Activated CD4-positive, alpha-beta memory T cell treated with anti-CD3 and anti-CD28 coated beads, Interleukin-2, amount 10 ng/mL, durations not matched to agents 7 days and 5 days (primary cell): ENCODE results near the gene PDCL2. TPM values are rescaled to one million over a fixed set of nuclear protein-coding genes. Genes with fewer than 3 reads are reported as not detected.
"Not testable (repeated sequence)": the region's sequence is repeated elsewhere in the genome, so short reads cannot be mapped to it uniquely, and the experiment has no call there.

ENCODE experiments used
- CTCF ChIA-PET: fragments of 350-600 bp; sonication (Branson Sonifier 250); formaldehyde crosslinking; loops from one replicate; lab custom pipeline; 2021; ENCODE audit warnings: antibody characterized with exemption, inconsistent platforms; lab: Charles Lee
- POLR2A ChIA-PET: fragments of 350-600 bp; sonication (Branson Sonifier 250); formaldehyde crosslinking; loops from one replicate; lab custom pipeline; 2021; ENCODE audit warnings: antibody characterized with exemption; lab: Charles Lee
- DNase-seq: peaks from one replicate; pipeline ENCODE4 v3.0.0-alpha.2; 2020
- H3K27ac Mint-ChIP-seq: one replicate; pipeline ENCODE4 v1.8.0; 2021; ENCODE audit warnings: mild to moderate bottlenecking, mixed read lengths
- H3K27me3 Mint-ChIP-seq: one replicate; pipeline ENCODE4 v1.8.0; 2021; ENCODE audit warnings: mixed read lengths
- H3K36me3 Mint-ChIP-seq: one replicate; pipeline ENCODE4 v1.8.0; 2021; ENCODE audit warnings: low read depth, mixed read lengths
- H3K4me1 Mint-ChIP-seq: one replicate; pipeline ENCODE4 v1.8.0; 2021; ENCODE audit warnings: mixed read lengths
- H3K4me3 Mint-ChIP-seq: one replicate; pipeline ENCODE4 v1.8.0; 2021; ENCODE audit warnings: mild to moderate bottlenecking, mixed read lengths
- H3K9me3 Mint-ChIP-seq: one replicate; pipeline ENCODE4 v1.8.0; 2021; ENCODE audit warnings: mixed read lengths
- total RNA-seq, 2 experiments: library from RNA; stranded (reverse); gene quantifications; one replicate each; pipeline ENCODE4 v1.2.3, GENCODE V29; 2021

PDCL2 gene
- total RNA-seq, 2 experiments from 2014 or later, result not detected

GRCh38 chr4:55574252-55574651 is 17.8 kb downstream of the PDCL2 start:
- Mint-ChIP-seq H3K36me3 (peaks cover 7% of the 10 kb centered on the region), H3K27ac (no peak overlapping the region), H3K4me3 (no peak overlapping the region), H3K27me3 (peaks cover 12% of the 10 kb centered on the region), H3K9me3 (peaks cover 6% of the 10 kb centered on the region), H3K4me1 (no peaks in the 10 kb centered on the region)
- POLR2A ChIA-PET, result no interaction called here
- DNase-seq, result no peak
- CTCF ChIA-PET, result no interaction called here

DNA sequence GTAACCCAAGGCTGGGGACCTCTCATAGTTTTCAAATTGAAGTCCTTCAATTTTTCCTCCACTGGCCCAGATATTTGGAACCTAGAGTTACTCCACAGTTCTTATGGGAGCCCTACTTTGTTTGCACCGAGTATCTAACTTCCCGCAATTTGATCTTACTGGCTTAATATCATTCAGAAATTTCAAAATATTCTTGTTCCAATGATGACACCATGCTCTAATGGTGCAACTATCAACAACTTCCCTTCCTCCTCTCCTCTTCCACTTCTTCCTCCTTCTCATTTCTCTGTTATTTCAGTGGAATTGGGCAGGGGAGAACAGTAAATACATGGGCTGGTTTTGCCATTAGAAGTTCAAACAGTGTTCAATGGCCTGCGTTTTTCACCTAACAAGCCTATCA is 20.2 kb downstream of the PDCL2 start:
- H3K9me3 Mint-ChIP-seq, result peaks cover 6% of the 10 kb centered on the region
- CTCF ChIA-PET, result no interaction called here
- peaks cover 8% of the 10 kb centered on the region for H3K27me3 Mint-ChIP-seq
- no peaks in the 10 kb centered on the region for H3K4me1 Mint-ChIP-seq
- POLR2A ChIA-PET, result no interaction called here
- no peak for DNase-seq
- H3K27ac Mint-ChIP-seq, result no peak overlapping the region
- no peak overlapping the region for H3K4me3 Mint-ChIP-seq
- peaks cover 7% of the 10 kb centered on the region for H3K36me3 Mint-ChIP-seq

- DNase-seq, result no peak
- Mint-ChIP-seq H3K4me3 (no peak overlapping the region), H3K27ac (no peak overlapping the region), H3K4me1 (no peaks in the 10 kb centered on the region), H3K9me3 (no peaks in the 10 kb centered on the region), H3K36me3 (no peaks in the 10 kb centered on the region), H3K27me3 (peaks cover 10% of the 10 kb centered on the region)
- CTCF ChIA-PET, result interaction anchor here (0.6 kb wide), 1 partner anchor 207 kb away, joined by 3 read pairs; no protein-coding TSS in a partner anchor
- POLR2A ChIA-PET, result no interaction called here
Observed at GRCh38 chr4:55568905-55569504, 23.0 kb downstream of the PDCL2 start.

DNA sequence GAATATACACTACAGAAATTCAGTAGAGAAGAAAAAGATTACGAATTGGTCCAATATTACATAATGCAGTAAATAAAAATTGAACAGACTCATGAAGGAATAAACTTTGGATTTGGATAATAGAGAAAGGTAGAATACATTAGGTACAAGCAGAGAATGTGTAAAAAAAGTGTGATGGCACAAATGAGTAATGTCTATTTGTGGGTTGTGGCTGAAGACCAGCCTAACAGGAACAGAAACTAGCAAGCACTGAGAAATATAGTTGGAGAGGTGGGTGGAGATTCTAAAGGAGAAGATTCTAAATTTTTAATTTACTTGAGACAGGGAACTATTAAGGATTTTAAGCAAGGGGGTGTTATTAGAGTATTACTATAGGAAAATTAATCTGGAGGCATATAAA is 30.2 kb downstream of the PDCL2 start:
- Mint-ChIP-seq H3K27ac (no peak overlapping the region), H3K36me3 (peaks cover 4% of the 10 kb centered on the region), H3K4me1 (peaks cover 16% of the 10 kb centered on the region), H3K27me3 (peaks cover 14% of the 10 kb centered on the region), H3K4me3 (no peak overlapping the region), H3K9me3 (peaks cover 8% of the 10 kb centered on the region)
- ChIA-PET CTCF (no interaction called here), POLR2A (interaction anchor here (1.4 kb wide), 1 partner anchor 16 kb away, joined by 3 read pairs; no protein-coding TSS in a partner anchor)
- DNase-seq, result no peak

DNA sequence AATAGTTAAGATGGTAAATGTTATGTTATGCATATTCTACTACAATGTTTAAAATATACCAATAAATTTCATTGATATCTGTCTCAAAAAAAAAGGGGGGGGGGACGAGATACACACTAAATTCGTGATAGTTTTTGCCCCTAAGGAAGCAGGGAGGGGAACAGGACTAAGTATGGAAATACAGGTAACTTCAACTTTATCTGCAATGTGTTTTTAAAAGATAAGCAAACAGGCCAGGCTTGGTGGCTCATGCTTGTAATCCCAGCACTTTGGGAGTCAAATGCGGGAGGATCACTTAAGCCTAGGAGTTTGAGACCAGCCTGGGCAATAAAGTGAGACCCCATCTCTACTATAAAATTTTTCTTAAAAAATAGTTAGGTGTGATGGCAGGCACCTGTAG is 31.9 kb downstream of the PDCL2 start:
- DNase-seq, result no peak
- Mint-ChIP-seq H3K4me3 (no peak overlapping the region), H3K27me3 (peaks cover 16% of the 10 kb centered on the region), H3K27ac (no peak overlapping the region), H3K36me3 (peaks cover 4% of the 10 kb centered on the region), H3K9me3 (peaks cover 8% of the 10 kb centered on the region), H3K4me1 (peaks cover 16% of the 10 kb centered on the region)
- ChIA-PET POLR2A (no interaction called here), CTCF (no interaction called here)

DNA sequence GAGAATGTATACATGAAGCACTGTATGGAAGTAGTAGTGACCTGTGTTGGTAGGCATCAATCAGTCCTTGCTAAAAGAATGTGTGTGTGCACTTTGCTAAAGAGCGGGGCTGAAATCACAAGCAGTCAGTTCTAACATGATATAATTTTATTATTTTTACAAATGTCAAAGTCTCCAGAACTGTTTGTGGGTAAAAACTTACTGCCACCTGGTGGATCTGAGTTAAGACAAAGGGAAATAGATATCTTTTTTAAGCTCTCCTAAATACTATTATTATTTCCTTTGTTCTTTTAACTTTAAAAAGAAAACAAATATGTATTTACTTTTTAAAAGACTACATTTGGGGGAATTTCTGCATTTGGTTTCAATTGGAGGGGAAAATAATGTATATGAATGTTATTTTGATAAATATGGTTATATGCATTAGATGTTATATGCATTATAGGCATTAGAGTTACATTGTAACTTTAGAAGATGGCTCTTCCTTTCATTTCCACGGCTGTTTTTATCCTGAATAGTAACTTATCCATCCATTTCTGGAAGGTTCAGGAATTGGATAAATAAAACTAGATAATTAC is 37.5 kb downstream of the PDCL2 start:
- peaks cover 4% of the 10 kb centered on the region for H3K36me3 Mint-ChIP-seq
- no peak for DNase-seq
- H3K27me3 Mint-ChIP-seq, result peaks cover 22% of the 10 kb centered on the region
- no peak overlapping the region for H3K27ac Mint-ChIP-seq
- ChIA-PET POLR2A (interaction anchor here (1.0 kb wide), 1 partner anchor 209 kb away, joined by 3 read pairs; the partner anchor contains the start of gene SRD5A3), CTCF (interaction anchor here (0.7 to 1.5 kb wide), 8 partner anchors 8 to 584 kb away, joined by 3 to 13 read pairs (median 3); partner anchors contain the start of genes EXOC1 and SRD5A3)
- peaks cover 8% of the 10 kb centered on the region for H3K9me3 Mint-ChIP-seq
- peaks cover 21% of the 10 kb centered on the region for H3K4me1 Mint-ChIP-seq
- no peak overlapping the region for H3K4me3 Mint-ChIP-seq

DNA sequence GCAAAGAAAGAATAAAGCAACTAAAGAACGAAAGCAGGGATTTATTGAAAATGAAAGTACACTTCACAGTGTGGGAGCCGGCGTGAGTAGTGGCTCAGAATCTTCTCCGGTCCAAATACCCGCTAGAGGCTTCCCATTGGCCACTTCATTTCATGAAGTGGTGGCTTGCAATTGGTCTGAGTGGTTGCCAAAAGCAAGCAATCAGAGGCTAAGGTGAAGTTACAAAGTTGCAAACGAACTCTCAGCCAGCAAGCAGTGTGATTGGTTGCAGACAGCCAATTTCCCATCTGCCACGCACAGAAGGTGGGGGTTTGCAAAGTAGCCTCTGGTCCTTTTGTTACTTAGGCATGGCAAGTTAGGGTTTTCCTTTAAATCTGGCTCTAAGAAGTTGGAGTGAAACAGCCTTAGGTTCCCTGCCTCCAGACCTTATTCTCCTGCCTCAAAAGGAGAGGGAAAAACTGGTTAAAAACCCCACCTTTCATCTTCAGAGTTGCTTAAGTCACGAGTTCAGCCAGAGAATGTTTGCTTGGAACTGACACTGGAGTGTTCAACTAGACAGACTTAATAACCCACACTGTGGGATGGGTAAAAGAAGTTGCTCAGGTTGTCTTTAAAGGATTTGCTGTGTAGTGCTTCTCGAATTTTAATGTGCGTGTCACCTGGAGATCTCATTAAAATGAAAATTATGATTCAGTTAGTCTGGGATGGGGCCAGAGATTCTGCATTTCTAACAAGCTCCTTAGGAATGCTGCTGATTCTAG is 38.4 kb downstream of the PDCL2 start:
- Mint-ChIP-seq H3K9me3 (peaks cover 4% of the 10 kb centered on the region), H3K36me3 (peaks cover 4% of the 10 kb centered on the region), H3K27me3 (peaks cover 28% of the 10 kb centered on the region), H3K4me3 (peak overlapping the region; percentile 43), H3K27ac (no peak overlapping the region), H3K4me1 (peaks cover 27% of the 10 kb centered on the region)
- CTCF ChIA-PET, result interaction anchor here (0.7 to 1.5 kb wide), 8 partner anchors 10 to 583 kb away, joined by 3 to 13 read pairs (median 4); partner anchors contain the start of gene SRD5A3
- DNase-seq, result peak; percentile 32
- POLR2A ChIA-PET, result interaction anchor here (0.9 kb wide), 1 partner anchor 108 kb away, joined by 3 read pairs; no protein-coding TSS in a partner anchor

- H3K36me3 Mint-ChIP-seq, POLR2A ChIA-PET, H3K27ac Mint-ChIP-seq, H3K4me3 Mint-ChIP-seq, DNase-seq, H3K9me3 Mint-ChIP-seq: not testable (repeated sequence)
- Mint-ChIP-seq H3K4me1 (peaks cover 42% of the 10 kb centered on the region), H3K27me3 (peaks cover 37% of the 10 kb centered on the region)
- CTCF ChIA-PET, result interaction anchor here (1.3 kb wide), 1 partner anchor 240 kb away, joined by 4 read pairs; no protein-coding TSS in a partner anchor
Observed at GRCh38 chr4:55551964-55552363, 40.1 kb downstream of the PDCL2 start.

DNA sequence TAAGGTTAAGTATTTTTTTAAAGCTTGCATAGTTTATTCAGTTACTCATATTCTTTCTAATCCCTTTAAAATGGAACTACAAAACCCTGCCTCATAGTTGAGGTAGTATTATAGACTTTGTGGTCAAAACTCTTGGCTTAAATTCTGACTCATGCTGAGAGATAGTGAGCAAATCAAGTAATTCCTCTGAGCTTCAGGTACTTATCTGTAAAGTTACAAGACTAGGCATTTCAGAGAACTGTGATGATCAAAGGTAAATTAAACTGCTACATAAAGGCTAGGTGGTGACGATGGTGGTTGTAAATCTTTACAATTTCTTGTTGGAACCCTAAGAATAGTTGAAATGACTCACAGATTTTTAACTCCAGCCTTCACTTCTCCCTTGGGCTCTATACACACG is 42.2 kb downstream of the PDCL2 start:
- DNase-seq, result no peak
- Mint-ChIP-seq H3K36me3 (no peaks in the 10 kb centered on the region), H3K9me3 (no peaks in the 10 kb centered on the region), H3K4me3 (no peak overlapping the region), H3K27ac (no peak overlapping the region), H3K27me3 (peaks cover 32% of the 10 kb centered on the region), H3K4me1 (peaks cover 48% of the 10 kb centered on the region)
- POLR2A ChIA-PET, result interaction anchor here (1.9 kb wide), 1 partner anchor 155 kb away, joined by 4 read pairs; the partner anchor contains the start of gene TMEM165
- CTCF ChIA-PET, result interaction anchor here (1.4 kb wide), 1 partner anchor 155 kb away, joined by 3 read pairs; the partner anchor contains the start of gene TMEM165

DNA sequence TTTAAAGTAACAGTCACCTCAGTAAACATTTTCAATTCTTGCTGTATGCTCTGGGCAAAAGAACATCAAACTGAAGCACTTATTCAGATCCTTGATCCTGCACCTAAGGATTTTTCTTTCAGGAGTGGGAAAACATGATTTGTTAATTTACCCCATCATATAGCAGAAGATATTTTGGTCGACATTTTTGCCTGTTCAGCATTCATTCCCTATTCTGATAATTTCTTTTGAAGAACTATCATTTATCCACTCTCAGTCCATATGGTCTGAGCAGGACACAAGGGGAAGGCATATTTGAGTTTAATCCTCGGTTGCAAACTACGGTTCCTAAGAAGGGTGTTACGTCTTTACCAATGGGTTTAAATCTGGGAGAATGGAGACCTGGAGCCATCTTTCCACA is 44.1 kb downstream of the PDCL2 start:
- ChIA-PET CTCF (no interaction called here), POLR2A (no interaction called here)
- H3K27ac Mint-ChIP-seq, result no peak overlapping the region
- peaks cover 54% of the 10 kb centered on the region for H3K4me1 Mint-ChIP-seq
- H3K9me3 Mint-ChIP-seq, result no peaks in the 10 kb centered on the region
- H3K36me3 Mint-ChIP-seq, result no peaks in the 10 kb centered on the region
- peak overlapping the region; percentile 85 for H3K4me3 Mint-ChIP-seq
- DNase-seq, result no peak
- peaks cover 27% of the 10 kb centered on the region for H3K27me3 Mint-ChIP-seq

- H3K27ac Mint-ChIP-seq, result peak overlapping the region; percentile 44
- peaks cover 50% of the 10 kb centered on the region for H3K4me1 Mint-ChIP-seq
- no peaks in the 10 kb centered on the region for H3K9me3 Mint-ChIP-seq
- peaks cover 27% of the 10 kb centered on the region for H3K27me3 Mint-ChIP-seq
- ChIA-PET POLR2A (no interaction called here), CTCF (interaction anchor here (3.2 kb wide), 1 partner anchor 201 kb away, joined by 17 read pairs; the partner anchor contains the start of gene SRD5A3)
- peak overlapping the region; percentile 85 for H3K4me3 Mint-ChIP-seq
- no peak for DNase-seq
- no peaks in the 10 kb centered on the region for H3K36me3 Mint-ChIP-seq
Observed at GRCh38 chr4:55547466-55547770, 44.6 kb downstream of the PDCL2 start.

DNA sequence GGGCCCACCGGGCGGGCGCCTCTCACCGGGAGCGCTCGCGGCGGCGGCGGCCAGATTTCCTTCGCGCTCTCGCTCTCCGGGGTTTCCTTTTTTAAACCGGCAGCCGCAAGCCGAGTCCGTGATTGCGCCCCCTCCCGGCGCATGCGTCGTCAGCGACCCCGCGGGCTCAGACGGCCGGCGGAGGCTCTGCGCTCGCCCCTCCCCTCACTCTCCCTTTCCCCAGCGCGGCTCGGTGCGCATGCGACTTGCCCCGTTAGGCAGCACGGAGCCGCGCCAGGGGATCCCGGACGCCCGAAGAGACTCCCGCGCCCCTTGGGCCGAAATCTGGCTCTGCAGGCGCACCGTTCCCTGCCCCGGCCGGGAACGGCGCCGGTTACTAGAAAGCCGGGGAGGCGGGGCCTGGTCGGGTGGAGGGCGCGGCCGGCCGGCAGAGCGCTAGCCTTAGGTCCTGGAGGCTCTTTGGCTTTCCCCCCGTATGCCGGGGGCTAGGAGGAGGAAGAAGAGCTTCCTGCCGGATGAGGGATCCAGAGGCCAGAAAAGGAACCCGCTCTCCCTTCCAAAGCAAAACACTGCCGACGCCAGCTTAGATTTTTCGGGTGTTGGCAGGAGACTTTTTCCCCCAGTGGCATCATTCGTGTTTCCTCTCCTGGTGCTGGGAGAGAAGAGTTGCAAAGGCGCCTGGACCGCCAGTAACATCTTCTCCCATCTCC is 45.1 kb downstream of the PDCL2 start, which contains the start of gene CLOCK:
Gene CLOCK (minus strand): TSS at position 154 of the 710 bp plus-strand sequence. CDS start 64,124 bp downstream, outside the sequence.
- H3K9me3 Mint-ChIP-seq, result no peaks in the 10 kb centered on the region
- CTCF ChIA-PET, result interaction anchor here (0.8 to 3.2 kb wide), 6 partner anchors 8 to 201 kb away, joined by 3 to 17 read pairs (median 4); partner anchors contain the start of genes NMU, SRD5A3 and TMEM165
- DNase-seq, result peak; percentile 83
- H3K27me3 Mint-ChIP-seq, result peaks cover 27% of the 10 kb centered on the region
- H3K4me3 Mint-ChIP-seq, result peak within 1 kb of the TSS; percentile 85
- H3K27ac Mint-ChIP-seq, result peak within 1 kb of the TSS; percentile 79
- peaks cover 50% of the 10 kb centered on the region for H3K4me1 Mint-ChIP-seq
- POLR2A ChIA-PET, result interaction anchor here (1.3 to 1.6 kb wide), 4 partner anchors 63 to 202 kb away, joined by 3 to 13 read pairs (median 6); partner anchors contain the start of genes SRD5A3 and TMEM165
- no peaks in the 10 kb centered on the region for H3K36me3 Mint-ChIP-seq
